NCI-H2081 (cell line): ENCODE results near the gene CNNM2.

Experiments
- DNase-seq, 2 experiments: peaks; one replicate each; lab custom pipeline; 2025; lab: John Stamatoyannopoulos, UW

The CNNM2 gene

GRCh38 chr10:103077020-103077419, 158.9 kb downstream of the CNNM2 start:
- DNase-seq: no peak

- no peak for DNase-seq
Measured at GRCh38 chr10:103077491-103078308, 159.6 kb downstream of the CNNM2 start.

GRCh38 chr10:103078309-103078615, 160.2 kb downstream of the CNNM2 start:
- no peak for DNase-seq

- DNase-seq: no peak
Measured at GRCh38 chr10:103078676-103079075, 160.6 kb downstream of the CNNM2 start.

- no peak for DNase-seq
Measured at GRCh38 chr10:103079100-103079499, 161.0 kb downstream of the CNNM2 start.

GRCh38 chr10:103079946-103080345, 161.9 kb downstream of the CNNM2 start:
- no peak for DNase-seq

GRCh38 chr10:103080891-103081581, 162.9 kb downstream of the CNNM2 start:
- DNase-seq: no peak

- DNase-seq: no peak
Measured at GRCh38 chr10:103082683-103083082, 164.6 kb downstream of the CNNM2 start.

GRCh38 chr10:103083266-103083976, 165.3 kb downstream of the CNNM2 start:
- DNase-seq: no peak

GRCh38 chr10:103083977-103084320, 165.9 kb downstream of the CNNM2 start:
- no peak for DNase-seq

GRCh38 chr10:103086261-103086660, 168.2 kb downstream of the CNNM2 start:
- DNase-seq: no peak

GRCh38 chr10:103086799-103087198, 168.7 kb downstream of the CNNM2 start:
- DNase-seq: no peak

GRCh38 chr10:103089493-103089892, 171.4 kb downstream of the CNNM2 start:
- DNase-seq: no peak

- no peak for DNase-seq
Measured at GRCh38 chr10:103090911-103091310, 172.8 kb downstream of the CNNM2 start.

GRCh38 chr10:103095005-103095404, 176.9 kb downstream of the CNNM2 start:
- DNase-seq: no peak

- no peak for DNase-seq
Measured at GRCh38 chr10:103096130-103096529, 178.0 kb downstream of the CNNM2 start.

GRCh38 chr10:103098240-103098639, 180.1 kb downstream of the CNNM2 start:
- DNase-seq: no peak

- no peak for DNase-seq
Measured at GRCh38 chr10:103100620-103101019, 182.5 kb downstream of the CNNM2 start.

- DNase-seq: no peak
Measured at GRCh38 chr10:103102195-103102594, 184.1 kb downstream of the CNNM2 start.

- DNase-seq: no peak
Measured at GRCh38 chr10:103103989-103104388, 185.9 kb downstream of the CNNM2 start.

- no peak for DNase-seq
Measured at GRCh38 chr10:103104721-103105120, 186.6 kb downstream of the CNNM2 start.

GRCh38 chr10:103105462-103105861, 187.4 kb downstream of the CNNM2 start:
- no peak for DNase-seq

- no peak for DNase-seq
Measured at GRCh38 chr10:103106539-103106938, 188.4 kb downstream of the CNNM2 start.
